Measurements from ENCODE around the gene PCDHA11.
"Not testable (repeated sequence)": the region's sequence is repeated elsewhere in the genome, so short reads cannot be mapped to it uniquely, and the experiment has no call there.

Gene PCDHA11, protein sequence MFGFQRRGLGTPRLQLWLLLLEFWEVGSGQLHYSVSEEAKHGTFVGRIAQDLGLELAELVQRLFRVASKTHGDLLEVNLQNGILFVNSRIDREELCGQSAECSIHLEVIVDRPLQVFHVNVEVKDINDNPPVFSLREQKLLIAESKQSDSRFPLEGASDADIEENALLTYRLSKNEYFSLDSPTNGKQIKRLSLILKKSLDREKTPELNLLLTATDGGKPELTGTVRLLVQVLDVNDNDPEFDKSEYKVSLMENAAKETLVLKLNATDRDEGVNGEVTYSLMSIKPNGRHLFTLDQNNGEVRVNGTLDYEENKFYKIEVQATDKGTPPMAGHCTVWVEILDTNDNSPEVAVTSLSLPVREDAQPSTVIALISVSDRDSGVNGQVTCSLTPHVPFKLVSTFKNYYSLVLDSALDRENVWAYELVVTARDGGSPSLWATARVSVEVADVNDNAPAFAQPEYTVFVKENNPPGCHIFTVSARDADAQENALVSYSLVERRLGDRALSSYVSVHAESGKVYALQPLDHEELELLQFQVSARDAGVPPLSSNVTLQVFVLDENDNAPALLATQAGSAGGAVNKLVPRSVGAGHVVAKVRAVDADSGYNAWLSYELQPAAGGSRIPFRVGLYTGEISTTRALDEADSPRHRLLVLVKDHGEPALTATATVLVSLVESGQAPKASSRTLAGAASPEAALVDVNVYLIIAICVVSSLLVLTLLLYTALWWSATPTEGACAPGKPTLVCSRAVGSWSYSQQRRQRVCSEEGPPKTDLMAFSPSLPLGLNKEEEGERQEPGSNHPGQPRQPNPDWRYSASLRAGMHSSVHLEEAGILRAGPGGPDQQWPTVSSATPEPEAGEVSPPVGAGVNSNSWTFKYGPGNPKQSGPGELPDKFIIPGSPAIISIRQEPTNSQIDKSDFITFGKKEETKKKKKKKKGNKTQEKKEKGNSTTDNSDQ

DNA sequence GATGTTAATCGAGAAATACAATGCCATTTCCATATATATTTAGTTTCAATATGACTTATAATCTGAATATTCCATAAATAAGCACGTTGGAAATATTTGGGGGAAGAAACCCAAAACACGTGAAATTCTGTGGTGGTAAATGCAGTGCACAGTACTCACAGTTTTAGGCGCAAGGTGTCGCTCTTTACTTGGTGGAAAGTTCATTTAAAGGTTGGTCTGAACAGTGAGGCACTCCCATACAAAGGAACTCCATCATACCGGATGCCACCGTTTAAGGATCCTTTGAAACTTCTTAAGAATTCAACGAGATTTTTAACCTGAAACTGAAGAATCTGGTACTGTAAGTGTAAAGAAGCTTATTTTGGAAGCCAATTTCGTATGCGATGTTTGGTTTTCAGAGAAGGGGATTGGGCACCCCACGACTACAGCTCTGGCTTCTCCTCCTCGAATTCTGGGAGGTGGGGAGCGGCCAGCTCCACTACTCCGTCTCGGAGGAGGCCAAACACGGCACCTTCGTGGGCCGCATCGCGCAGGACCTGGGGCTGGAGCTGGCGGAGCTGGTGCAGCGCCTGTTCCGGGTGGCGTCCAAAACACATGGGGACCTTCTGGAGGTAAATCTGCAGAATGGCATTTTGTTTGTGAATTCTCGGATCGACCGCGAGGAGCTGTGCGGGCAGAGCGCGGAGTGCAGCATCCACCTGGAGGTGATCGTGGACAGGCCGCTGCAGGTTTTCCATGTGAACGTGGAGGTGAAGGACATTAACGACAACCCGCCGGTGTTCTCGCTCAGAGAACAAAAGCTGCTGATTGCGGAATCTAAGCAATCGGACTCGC, at the start of gene PCDHA11:
TSS of gene PCDHA11 (plus strand) at position 237 of the 834 bp plus-strand sequence. CDS start at position 384, 147 bp downstream.
- no peak for DNase-seq (ENCODE audit: low read depth, low spot score)

DNA sequence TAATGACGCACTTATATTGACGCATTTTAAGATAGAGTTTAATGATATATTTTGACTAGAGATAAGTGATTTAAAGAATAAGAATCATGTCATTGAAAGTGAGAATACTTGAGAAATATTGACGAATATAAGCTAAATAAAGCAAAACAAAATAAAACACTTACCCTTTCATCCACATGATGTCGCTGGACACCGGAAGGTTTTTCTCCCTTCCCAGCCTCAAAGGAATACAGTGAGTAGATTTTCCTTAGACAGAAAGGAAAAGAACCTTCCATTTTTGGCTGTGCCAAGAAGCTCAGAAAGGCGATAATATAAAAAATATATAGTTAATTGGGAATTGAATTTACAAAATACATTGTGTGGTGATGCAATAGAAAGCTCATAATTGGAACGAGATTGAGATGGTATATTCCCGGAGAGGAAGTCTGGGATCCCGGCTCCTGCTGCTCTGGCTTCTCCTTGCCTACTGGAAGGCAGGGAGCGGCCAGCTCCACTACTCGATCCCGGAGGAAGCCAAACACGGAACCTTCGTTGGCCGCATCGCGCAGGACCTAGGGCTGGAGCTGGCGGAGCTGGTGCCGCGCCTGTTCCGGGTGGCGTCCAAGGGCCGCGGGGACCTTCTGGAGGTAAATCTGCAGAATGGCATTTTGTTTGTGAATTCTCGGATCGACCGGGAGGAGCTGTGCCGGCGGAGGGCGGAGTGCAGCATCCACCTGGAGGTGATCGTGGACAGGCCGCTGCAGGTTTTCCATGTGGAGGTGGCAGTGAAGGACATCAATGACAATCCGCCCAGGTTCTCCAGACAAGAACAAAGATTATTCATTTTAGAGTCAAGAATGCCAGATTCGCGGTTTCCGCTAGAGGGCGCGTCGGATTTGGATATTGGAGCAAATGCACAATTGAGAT, 47.1 kb upstream of the PCDHA11 start, which contains the start of gene PCDHA5:
TSS of gene PCDHA5 (plus strand) at position 239 of the 906 bp plus-strand sequence.
- no peak for DNase-seq (ENCODE audit: low read depth, low spot score)

DNA sequence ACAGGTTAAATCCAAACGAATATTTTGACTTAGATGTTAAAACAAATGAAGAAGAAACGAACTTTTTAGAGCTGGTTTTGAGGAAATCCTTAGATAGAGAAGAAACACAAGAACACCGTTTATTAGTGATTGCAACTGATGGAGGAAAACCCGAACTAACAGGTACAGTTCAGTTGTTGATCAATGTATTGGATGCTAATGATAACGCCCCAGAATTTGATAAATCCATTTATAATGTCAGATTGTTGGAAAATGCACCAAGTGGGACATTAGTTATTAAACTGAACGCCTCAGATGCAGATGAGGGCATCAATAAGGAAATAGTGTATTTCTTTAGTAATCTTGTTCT, 46.5 kb upstream of the PCDHA11 start:
- DNase-seq (ENCODE audit: low read depth, low spot score): no peak

DNA sequence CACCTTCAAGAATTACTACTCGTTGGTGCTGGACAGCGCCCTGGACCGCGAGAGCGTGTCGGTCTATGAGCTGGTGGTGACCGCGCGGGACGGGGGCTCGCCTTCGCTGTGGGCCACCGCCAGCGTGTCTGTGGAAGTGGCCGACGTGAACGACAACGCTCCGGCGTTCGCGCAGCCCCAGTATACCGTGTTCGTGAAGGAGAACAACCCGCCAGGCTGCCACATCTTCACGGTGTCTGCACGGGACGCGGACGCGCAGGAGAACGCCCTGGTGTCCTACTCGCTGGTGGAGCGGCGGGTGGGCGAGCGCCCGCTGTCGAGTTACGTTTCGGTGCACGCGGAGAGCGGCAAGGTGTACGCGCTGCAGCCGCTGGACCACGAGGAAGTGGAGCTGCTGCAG, 45.8 kb upstream of the PCDHA11 start:
- DNase-seq (ENCODE audit: low read depth, low spot score): not testable (repeated sequence)

DNA sequence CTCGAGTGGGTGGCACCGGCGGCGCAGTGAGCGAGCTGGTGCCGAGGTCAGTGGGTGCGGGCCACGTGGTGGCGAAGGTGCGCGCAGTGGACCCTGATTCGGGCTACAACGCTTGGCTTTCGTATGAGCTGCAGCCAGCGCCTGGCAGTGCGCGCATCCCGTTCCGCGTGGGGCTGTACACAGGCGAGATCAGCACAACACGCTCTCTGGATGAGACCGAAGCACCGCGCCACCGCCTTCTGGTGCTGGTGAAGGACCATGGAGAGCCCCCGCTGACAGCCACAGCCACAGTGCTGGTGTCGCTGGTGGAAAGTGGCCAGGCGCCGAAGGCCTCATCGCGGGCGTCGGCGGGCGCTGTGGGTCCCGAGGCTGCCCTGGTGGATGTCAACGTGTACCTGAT, 45.3 kb upstream of the PCDHA11 start:
- DNase-seq (ENCODE audit: low read depth, low spot score): no peak

DNA sequence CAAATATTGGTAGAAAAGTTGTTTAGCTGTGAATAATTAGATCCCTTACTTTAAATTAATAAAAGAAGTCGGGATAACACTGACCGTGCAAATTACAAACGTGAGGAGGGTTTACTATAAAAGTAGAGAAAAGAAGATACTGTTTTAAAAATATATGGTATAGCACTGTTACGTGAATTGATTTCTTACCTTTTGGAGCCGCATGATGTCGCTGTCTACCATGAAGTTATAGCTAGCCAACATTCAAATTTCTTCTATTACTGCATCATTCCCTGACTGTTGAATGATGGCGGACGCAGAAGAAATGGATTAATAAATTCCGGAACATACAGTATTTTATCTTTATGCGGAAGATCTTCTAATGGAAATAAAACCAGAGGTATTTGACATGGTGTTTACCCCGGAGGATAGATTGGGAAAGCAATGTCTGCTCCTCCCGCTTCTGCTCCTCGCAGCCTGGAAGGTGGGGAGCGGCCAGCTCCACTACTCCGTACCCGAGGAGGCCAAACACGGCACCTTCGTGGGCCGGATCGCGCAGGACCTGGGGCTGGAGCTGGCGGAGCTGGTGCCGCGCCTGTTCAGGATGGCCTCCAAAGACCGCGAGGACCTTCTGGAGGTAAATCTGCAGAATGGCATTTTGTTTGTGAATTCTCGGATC, 40.9 kb upstream of the PCDHA11 start, which contains the start of gene PCDHA6:
TSS of gene PCDHA6 (plus strand) at position 257 of the 658 bp plus-strand sequence. CDS start at position 389, 132 bp downstream.
- no peak for DNase-seq (ENCODE audit: low read depth, low spot score)

DNA sequence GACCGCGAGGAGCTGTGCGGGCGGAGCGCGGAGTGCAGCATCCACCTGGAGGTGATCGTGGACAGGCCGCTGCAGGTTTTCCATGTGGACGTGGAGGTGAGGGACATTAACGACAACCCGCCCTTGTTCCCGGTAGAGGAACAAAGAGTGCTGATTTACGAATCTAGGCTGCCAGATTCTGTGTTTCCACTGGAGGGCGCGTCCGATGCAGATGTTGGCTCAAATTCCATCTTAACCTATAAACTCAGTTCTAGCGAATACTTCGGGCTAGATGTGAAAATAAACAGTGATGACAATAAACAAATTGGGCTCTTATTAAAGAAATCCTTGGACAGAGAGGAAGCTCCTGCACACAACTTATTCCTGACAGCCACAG, 40.4 kb upstream of the PCDHA11 start:
- no peak for DNase-seq (ENCODE audit: low read depth, low spot score)

DNA sequence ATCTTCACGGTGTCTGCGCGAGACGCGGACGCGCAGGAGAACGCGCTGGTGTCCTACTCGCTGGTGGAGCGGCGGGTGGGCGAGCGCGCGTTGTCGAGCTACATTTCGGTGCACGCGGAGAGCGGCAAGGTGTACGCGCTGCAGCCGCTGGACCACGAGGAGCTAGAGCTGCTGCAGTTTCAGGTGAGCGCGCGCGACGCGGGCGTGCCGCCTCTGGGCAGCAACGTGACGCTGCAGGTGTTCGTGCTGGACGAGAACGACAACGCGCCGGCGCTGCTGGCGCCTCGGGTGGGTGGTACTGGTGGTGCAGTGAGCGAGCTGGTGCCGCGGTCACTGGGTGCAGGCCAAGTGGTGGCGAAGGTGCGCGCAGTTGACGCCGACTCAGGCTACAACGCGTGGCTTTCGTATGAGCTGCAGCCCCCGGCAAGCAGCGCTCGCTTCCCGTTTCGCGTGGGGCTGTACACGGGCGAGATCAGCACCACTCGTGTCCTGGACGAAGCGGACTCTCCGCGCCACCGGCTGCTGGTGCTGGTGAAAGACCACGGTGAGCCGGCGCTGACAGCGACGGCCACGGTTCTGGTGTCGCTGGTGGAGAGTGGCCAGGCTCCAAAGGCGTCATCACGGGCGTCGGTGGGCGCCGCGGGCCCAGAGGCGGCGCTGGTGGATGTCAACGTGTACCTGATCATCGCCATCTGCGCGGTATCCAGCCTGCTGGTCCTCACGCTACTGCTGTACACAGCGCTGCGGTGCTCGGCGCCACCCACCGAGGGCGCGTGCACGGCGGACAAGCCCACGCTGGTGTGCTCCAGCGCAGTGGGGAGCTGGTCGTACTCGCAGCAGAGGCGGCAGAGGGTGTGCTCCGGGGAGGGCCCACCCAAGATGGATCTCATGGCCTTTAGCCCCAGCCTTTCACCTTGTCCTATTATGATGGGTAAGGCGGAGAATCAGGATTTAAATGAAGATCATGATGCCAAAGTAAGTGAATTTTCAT, 39.0 kb upstream of the PCDHA11 start:
- not testable (repeated sequence) for DNase-seq (ENCODE audit: low read depth, low spot score)

DNA sequence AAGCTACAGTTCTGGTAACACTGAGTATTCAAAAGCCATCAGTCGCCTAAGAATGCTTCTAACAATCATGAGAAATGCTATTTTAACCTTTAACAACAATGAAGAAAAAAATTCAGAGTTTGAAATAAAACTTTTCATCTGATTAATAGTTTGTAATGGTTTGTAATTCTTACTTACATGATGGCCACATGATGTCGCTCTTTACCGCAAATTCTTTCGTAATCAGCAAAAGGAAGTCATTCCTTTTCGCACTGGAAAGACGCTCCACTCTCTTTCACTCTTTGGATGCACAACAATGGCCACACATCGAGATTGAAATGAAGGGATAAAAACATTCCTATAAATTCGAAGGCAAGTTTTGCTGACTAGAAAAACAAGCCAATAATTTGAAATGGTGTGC, 34.8 kb upstream of the PCDHA11 start, which contains the start of gene PCDHA7:
TSS of gene PCDHA7 (plus strand) at position 277 of the 400 bp plus-strand sequence. CDS start at position 392, 115 bp downstream.
- no peak for DNase-seq (ENCODE audit: low read depth, low spot score)

DNA sequence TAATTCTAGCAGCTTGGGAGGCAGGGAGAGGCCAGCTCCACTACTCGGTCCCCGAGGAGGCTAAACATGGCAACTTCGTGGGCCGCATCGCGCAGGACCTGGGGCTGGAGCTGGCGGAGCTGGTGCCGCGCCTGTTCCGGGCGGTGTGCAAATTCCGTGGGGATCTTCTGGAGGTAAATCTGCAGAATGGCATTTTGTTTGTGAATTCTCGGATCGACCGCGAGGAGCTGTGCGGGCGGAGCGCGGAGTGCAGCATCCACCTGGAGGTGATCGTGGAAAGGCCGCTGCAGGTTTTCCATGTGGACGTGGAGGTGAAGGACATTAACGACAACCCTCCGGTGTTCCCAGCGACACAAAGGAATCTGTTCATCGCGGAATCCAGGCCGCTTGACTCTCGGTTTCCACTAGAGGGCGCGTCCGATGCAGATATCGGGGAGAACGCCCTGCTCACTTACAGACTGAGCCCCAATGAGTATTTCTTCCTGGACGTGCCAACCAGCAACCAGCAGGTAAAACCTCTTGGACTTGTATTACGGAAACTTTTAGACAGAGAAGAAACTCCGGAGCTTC, 34.2 kb upstream of the PCDHA11 start:
- not testable (repeated sequence) for DNase-seq (ENCODE audit: low read depth, low spot score)

DNA sequence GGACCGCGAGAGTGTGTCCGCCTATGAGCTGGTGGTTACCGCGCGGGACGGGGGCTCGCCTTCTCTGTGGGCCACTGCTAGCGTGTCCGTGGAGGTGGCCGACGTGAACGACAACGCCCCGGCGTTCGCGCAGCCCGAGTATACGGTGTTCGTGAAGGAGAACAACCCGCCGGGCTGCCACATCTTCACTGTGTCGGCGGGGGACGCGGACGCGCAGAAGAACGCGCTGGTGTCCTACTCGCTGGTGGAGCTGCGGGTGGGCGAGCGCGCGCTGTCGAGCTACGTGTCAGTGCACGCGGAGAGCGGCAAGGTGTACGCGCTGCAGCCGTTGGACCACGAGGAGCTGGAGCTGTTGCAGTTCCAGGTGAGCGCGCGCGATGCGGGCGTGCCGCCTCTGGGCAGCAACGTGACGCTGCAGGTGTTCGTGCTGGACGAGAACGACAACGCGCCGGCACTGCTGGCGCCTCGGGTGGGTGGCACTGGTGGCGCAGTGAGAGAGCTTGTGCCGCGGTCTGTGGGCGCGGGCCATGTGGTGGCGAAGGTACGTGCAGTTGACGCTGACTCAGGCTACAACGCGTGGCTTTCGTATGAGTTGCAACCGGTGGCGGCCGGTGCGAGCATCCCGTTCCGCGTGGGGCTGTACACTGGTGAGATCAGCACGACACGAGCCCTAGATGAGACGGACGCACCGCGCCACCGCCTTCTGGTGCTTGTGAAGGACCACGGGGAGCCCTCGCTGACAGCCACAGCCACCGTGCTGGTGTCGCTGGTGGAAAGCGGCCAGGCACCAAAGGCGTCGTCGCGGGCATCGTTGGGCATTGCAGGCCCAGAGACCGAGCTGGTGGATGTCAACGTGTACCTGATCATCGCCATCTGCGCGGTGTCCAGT, 32.9 kb upstream of the PCDHA11 start:
- no peak for DNase-seq (ENCODE audit: low read depth, low spot score)

DNA sequence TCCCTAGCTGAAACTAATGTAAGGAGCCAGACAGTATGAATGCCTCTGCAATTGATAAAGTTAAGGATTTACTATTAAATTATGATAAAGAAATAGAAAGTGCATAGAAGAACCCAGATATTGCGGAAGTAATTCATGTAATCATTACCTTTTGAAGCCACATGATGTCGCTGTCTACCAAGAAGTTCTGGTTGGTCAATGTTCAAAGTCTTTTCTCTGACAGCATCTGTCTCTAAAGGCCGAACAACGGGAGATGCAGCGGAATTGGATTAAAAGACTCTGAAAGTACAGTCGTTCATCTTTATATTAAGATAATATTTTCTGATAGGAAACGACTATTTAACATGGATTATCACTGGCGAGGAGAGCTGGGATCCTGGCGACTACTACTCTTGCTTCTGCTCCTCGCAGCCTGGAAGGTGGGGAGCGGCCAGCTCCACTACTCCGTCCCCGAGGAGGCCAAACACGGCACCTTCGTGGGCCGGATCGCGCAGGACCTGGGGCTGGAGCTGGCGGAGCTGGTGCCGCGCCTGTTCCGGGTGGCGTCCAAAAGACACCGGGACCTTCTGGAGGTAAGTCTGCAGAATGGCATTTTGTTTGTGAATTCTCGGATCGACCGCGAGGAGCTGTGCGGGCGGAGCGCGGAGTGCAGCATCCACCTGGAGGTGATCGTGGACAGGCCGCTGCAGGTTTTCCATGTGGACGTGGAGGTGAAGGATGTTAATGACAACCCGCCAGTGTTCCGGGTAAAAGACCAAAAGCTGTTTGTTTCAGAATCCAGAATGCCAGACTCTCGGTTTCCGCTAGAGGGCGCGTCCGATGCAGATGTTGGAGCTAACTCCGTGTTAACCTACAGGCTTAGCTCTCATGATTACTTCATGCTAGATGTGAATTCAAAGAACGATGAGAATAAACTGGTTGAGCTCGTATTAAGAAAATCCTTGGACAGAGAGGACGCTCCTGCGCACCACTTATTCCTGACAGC, 27.5 kb upstream of the PCDHA11 start, which contains the start of gene PCDHA8:
TSS of gene PCDHA8 (plus strand) at position 210 of the 985 bp plus-strand sequence. CDS start at position 345, 135 bp downstream.
- no peak for DNase-seq (ENCODE audit: low read depth, low spot score)

DNA sequence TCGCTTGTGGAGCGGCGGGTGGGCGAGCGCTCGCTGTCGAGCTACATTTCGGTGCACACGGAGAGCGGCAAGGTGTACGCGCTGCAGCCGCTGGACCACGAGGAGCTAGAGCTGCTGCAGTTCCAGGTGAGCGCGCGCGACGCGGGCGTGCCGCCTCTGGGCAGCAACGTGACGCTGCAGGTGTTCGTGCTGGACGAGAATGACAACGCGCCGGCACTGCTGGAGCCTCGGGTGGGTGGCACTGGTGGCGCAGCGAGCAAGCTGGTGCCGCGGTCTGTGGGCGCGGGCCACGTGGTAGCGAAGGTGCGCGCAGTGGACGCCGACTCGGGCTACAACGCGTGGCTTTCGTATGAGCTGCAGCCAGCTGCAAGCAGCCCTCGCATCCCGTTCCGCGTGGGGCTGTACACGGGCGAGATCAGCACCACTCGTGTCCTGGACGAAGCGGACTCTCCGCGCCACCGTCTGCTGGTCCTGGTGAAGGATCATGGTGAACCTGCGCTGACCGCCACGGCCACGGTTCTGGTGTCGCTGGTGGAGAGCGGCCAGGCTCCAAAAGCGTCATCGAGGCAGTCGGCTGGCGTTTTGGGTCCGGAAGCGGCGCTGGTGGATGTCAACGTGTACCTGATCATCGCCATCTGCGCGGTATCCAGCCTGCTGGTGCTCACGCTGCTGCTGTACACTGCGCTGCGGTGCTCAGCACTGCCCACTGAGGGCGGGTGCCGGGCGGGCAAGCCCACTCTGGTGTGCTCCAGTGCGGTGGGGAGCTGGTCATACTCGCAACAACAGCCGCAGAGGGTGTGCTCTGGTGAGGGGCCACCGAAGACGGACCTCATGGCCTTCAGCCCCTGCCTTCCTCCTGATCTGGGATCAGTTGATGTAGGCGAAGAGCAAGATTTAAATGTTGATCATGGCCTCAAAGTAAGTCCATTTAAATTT, 25.7 kb upstream of the PCDHA11 start:
- DNase-seq (ENCODE audit: low read depth, low spot score): no peak
